WERI-Rb-1 (cell line): ENCODE results near the gene GRIN2C.
A peak's percentile ranks its signal among the peaks of the same experiment; 100 is the strongest.

Experiments used
- DNase-seq: peaks from one replicate; pipeline ENCODE4 v3.0.0-alpha.2; 2020
- H3K27ac ChIP-seq: fragments of 250-450 bp; sonication (Bioruptor Pico); 2 replicates; pipeline ENCODE4 v1.5.1; 2020; ENCODE audit warnings: mild to moderate bottlenecking, moderate library complexity
- H3K27me3 ChIP-seq: fragments of 250-450 bp; sonication (Bioruptor Pico); 2 replicates; pipeline ENCODE4 v1.5.1; 2021; ENCODE audit warnings: mild to moderate bottlenecking, low read depth, moderate library complexity; ENCODE audit not compliant: insufficient read depth, severe bottlenecking
- H3K36me3 ChIP-seq: fragments of 250-450 bp; sonication (Bioruptor Pico); 2 replicates; pipeline ENCODE4 v1.5.1; 2020; ENCODE audit warnings: mild to moderate bottlenecking, moderate library complexity
- H3K4me3 ChIP-seq: 2 replicates; pipeline ENCODE4 v1.5.1; 2011; ENCODE audit warnings: low read depth, mild to moderate bottlenecking, control low read depth, low read length
- H3K9me3 ChIP-seq: fragments of 250-450 bp; sonication (Bioruptor Pico); 2 replicates; pipeline ENCODE4 v1.5.1; 2021; ENCODE audit warnings: mild to moderate bottlenecking, moderate library complexity; ENCODE audit not compliant: severe bottlenecking
- CTCF ChIP-seq: IDR thresholded peaks from 2 replicates; pipeline ENCODE4 v1.5.1; 2011; ENCODE audit warnings: low read depth, mild to moderate bottlenecking, control low read depth, inconsistent platforms, low read length

Gene GRIN2C

GRCh38 chr17:74882517-74883240 lies 23.0 kb upstream of the GRIN2C start:
- Histone ChIP-seq H3K27me3 (no peaks in the 10 kb centered on the region), H3K4me3 (no peak overlapping the region), H3K36me3 (no peaks in the 10 kb centered on the region), H3K27ac (no peak overlapping the region), H3K9me3 (no peaks in the 10 kb centered on the region)
- peak; percentile 48 for TF ChIP-seq CTCF
- peak; percentile 71 for DNase-seq

- no peaks in the 10 kb centered on the region for H3K36me3 ChIP-seq
- H3K27me3 ChIP-seq, result no peaks in the 10 kb centered on the region
- H3K27ac ChIP-seq, result no peak overlapping the region
- no peak overlapping the region for H3K4me3 ChIP-seq
- no peaks in the 10 kb centered on the region for H3K9me3 ChIP-seq
- DNase-seq, result no peak
- no peak for TF ChIP-seq CTCF
Measured at GRCh38 chr17:74881073-74881472, 21.4 kb upstream of the GRIN2C start.

- no peak for TF ChIP-seq CTCF
- Histone ChIP-seq H3K27me3 (no peaks in the 10 kb centered on the region), H3K9me3 (no peaks in the 10 kb centered on the region), H3K27ac (no peak overlapping the region), H3K36me3 (no peaks in the 10 kb centered on the region), H3K4me3 (no peak overlapping the region)
- DNase-seq, result no peak
Measured at GRCh38 chr17:74879308-74879707, 19.6 kb upstream of the GRIN2C start.

GRCh38 chr17:74878658-74879057 lies 19.0 kb upstream of the GRIN2C start:
- no peak for TF ChIP-seq CTCF
- no peak for DNase-seq

GRCh38 chr17:74877592-74878548 lies 18.2 kb upstream of the GRIN2C start:
- Histone ChIP-seq H3K36me3 (no peaks in the 10 kb centered on the region), H3K9me3 (no peaks in the 10 kb centered on the region), H3K27me3 (no peaks in the 10 kb centered on the region), H3K4me3 (no peak overlapping the region), H3K27ac (no peak overlapping the region)
- DNase-seq, result no peak
- TF ChIP-seq CTCF, result no peak

More at GRCh38 chr17:74878658-74879057, 19.0 kb upstream of the GRIN2C start:
- no peak overlapping the region for H3K4me3 ChIP-seq
- no peaks in the 10 kb centered on the region for H3K36me3 ChIP-seq
- H3K27ac ChIP-seq, result no peak overlapping the region
- no peaks in the 10 kb centered on the region for H3K27me3 ChIP-seq
- H3K9me3 ChIP-seq, result no peaks in the 10 kb centered on the region
